Neural cell (in vitro differentiated cells): ENCODE results near the gene IRF1.

ENCODE experiments used
- CTCF ChIP-seq: fragments of 450-650 bp; IDR thresholded peaks from 2 replicates; pipeline ENCODE4 v1.5.1; 2014; ENCODE audit warnings: antibody characterized with exemption, mild to moderate bottlenecking, moderate library complexity; ENCODE audit not compliant: poor library complexity, severe bottlenecking
- EZH2 ChIP-seq: fragments of 200-600, 300-800 bp; shearing (Covaris generic), sonication (generic); IDR thresholded peaks from 2 replicates; pipeline ENCODE4 v1.6.1; 2014; ENCODE audit warnings: antibody characterized with exemption, low read length, borderline replicate concordance, mild to moderate bottlenecking; ENCODE audit not compliant: insufficient read depth, poor library complexity, severe bottlenecking
- TAF1 ChIP-seq: IDR thresholded peaks from 2 replicates; pipeline ENCODE4 v1.6.1; 2012; ENCODE audit warnings: low read depth

GRCh38 chr5:132436936-132437335 is 53.6 kb downstream of the IRF1 start:
- TF ChIP-seq CTCF (no peak), EZH2 (no peak), TAF1 (no peak)
